NCI-H2029 (cell line): Measurements from ENCODE around the gene MRGPRD.

Experiments
- DNase-seq: peaks from one replicate; lab custom pipeline; 2025; lab: John Stamatoyannopoulos, UW

The MRGPRD gene

DNA sequence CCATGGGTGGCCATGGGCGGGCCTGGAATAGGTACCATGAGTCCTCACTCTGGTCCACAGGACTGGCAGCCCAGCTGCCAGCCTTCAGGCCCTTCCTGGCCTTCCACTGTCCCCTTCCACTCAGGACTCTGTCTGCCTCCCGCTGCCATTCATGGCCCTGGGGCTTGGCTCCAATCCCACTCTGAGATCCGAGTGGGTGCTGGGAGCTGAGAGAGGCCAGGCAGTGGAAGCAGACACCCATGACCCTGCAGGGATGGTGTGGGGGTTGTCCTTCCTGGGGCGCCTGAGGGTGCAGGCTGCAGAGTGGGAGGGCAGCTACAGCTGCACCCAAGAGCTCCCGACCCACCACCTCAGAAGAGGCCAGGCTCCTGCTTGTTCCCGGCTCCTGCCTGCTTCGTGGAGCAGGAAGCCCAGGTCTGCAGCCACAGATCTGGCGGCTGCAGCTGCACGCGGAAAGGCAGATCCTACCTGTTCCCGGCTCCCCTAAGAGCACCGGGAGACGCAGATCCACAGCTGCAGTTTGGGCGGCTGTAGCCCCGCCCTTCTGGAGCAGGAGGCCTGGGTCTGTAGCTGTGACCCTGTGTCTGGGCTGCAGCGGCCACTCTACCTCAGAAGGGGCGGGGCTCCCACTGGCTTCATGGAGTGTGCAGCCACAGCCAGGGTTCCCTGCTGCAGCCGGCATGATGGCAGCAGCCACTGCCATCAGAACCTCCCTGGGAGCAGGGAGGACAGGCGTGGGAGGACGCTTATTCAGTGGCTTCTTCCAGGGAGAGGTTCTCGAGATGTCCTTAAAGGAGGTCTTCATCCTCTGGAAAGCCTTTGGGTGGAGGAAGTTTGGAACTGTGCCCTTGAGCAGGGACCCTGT lies 49.6 kb downstream of the MRGPRD start:
- DNase-seq = no peak
